Hepatocyte (in vitro differentiated cells): Measurements from ENCODE around the gene MRPL45. TPM values are rescaled to one million over a fixed set of nuclear protein-coding genes. Genes with fewer than 3 reads are reported as not detected.

Experiments
- DNase-seq: peaks from one replicate; pipeline ENCODE4 v3.0.0-alpha.2; 2016; ENCODE audit warnings: low spot score
- H2AFZ ChIP-seq: fragments of 200-600 bp; sonication (generic); 2 replicates; pipeline ENCODE4 v1.6.0; 2016; ENCODE audit warnings: antibody characterized with exemption, mild to moderate bottlenecking
- H3K27ac ChIP-seq: fragments of 200-600 bp; sonication (generic); 2 replicates; pipeline ENCODE4 v1.5.1; 2016; ENCODE audit warnings: mild to moderate bottlenecking
- H3K27me3 ChIP-seq: fragments of 200-600 bp; sonication (generic); 2 replicates; pipeline ENCODE4 v1.6.1; 2016
- H3K36me3 ChIP-seq: fragments of 200-600 bp; sonication (generic); replicated peaks from 2 replicates; pipeline ENCODE4 v1.5.1; 2016; ENCODE audit warnings: low read depth; ENCODE audit not compliant: insufficient read depth
- H3K4me1 ChIP-seq: fragments of 200-600 bp; sonication (generic); 2 replicates; pipeline ENCODE4 v1.5.1; 2016; ENCODE audit warnings: mild to moderate bottlenecking, moderate library complexity; ENCODE audit not compliant: insufficient read depth
- H3K4me2 ChIP-seq: fragments of 200-600 bp; sonication (generic); 2 replicates; pipeline ENCODE4 v1.6.0; 2016
- H3K4me3 ChIP-seq: fragments of 200-600 bp; sonication (generic); 2 replicates; pipeline ENCODE4 v1.5.1; 2016; ENCODE audit warnings: mild to moderate bottlenecking
- H3K79me2 ChIP-seq: fragments of 200-600 bp; sonication (generic); 2 replicates; pipeline ENCODE4 v1.6.0; 2017; ENCODE audit warnings: mild to moderate bottlenecking
- H3K9me2 ChIP-seq: fragments of 200-600 bp; sonication (generic); replicated peaks from 2 replicates; pipeline ENCODE4 v1.6.0; 2017; ENCODE audit warnings: mild to moderate bottlenecking; ENCODE audit not compliant: insufficient read depth
- H3K9me3 ChIP-seq: fragments of 200-600 bp; sonication (generic); 2 replicates; pipeline ENCODE4 v1.5.1; 2016; ENCODE audit warnings: low read depth, mild to moderate bottlenecking
- H4K20me1 ChIP-seq: fragments of 200-600 bp; sonication (generic); 2 replicates; pipeline ENCODE4 v1.6.0; 2016; ENCODE audit warnings: mild to moderate bottlenecking; ENCODE audit not compliant: insufficient read depth, poor library complexity, severe bottlenecking
- EZH2 ChIP-seq: fragments of 200-600 bp; sonication (generic); IDR thresholded peaks from 2 replicates; pipeline ENCODE4 v1.6.1; 2016; ENCODE audit warnings: antibody characterized with exemption, mild to moderate bottlenecking, borderline replicate concordance
- EZH2phosphoT487 ChIP-seq: fragments of 200-600 bp; sonication (generic); IDR thresholded peaks from one replicate; pipeline ENCODE4 v1.6.1; 2018; ENCODE audit warnings: antibody characterized with exemption, mild to moderate bottlenecking, low read depth, moderate library complexity; ENCODE audit not compliant: unreplicated experiment, severe bottlenecking
- WGBS: methylation state at CpG from one replicate; pipeline ENCODE4 v1.1.6; 2016; ENCODE audit warnings: low lambda C conversion rate; ENCODE audit errors: missing lambda C conversion rate; 5-methylcytosine and 5-hydroxymethylcytosine counted together
- polyA plus RNA-seq: library from polyadenylated mRNA; unstranded; fragments of >200 nt; fragmentation: Nextera tagmentation; extraction: Ambion mirVana; gene quantifications from 2 replicates; pipeline ENCODE4 v1.2.1, GENCODE V29; 2016
- total RNA-seq: library from RNA; depleted of rRNA; stranded (reverse); fragments of >200 nt; gene quantifications from 2 replicates; pipeline ENCODE4 v1.2.3, GENCODE V29; 2014
- TF ChIP-seq, protein P1 (sequence below): fragments of 200-600 bp; sonication (generic); IDR thresholded peaks from 2 replicates; pipeline ENCODE4 v1.5.1; 2016; ENCODE audit warnings: antibody characterized with exemption, mild to moderate bottlenecking; ENCODE audit not compliant: poor library complexity

Gene MRPL45
- total and polyA plus RNA-seq, 2 experiments from 2014 or later, result 29.4 to 44.9 TPM

DNA sequence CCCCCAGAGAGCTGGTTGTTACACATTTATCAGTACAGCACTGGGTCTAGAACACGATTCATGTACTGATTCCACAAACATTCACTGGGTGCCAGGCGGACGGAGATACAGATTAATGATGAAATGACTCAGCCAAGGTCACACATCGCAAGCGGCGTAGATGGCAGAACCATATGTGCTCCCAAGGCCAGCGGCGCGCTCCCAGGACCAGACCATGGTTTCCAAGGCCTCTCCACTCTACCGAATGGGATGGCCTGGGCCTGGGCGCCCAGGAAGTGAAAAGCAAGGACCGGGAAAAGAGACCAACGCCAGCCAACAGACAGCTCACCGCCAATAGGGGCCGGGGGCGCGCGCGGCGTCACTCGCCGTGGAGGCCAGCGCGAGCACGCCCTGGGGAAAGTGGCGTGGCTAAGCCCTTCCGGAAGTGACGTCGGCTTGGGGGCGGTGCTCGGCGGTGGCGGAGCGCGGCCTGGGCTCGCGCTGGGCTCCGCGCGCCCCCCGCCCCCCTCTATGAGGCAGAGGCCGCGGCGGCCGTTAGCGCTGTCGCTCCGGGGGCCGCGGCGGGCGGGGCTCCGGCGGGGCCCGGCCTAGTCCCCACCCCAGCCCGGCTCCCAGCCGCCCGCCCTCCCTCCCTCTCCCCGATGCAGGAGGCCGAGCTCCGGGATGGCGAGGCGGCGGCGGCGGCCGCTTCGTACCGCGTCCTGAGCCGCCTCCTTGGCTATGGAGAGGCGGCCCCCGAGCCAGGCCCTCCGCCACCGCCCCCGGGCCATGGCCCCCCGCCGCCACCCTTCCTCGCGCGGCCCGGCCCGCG, 54.6 kb downstream of the MRPL45 start, which contains the start of gene SOCS7:
Gene SOCS7, plus strand, starts transcription at position 433 of the 811 bp plus-strand sequence. Its CDS starts 209 bp downstream, at position 642.
- Histone ChIP-seq H3K27me3 (no peaks in the 10 kb centered on the region), H3K9me2 (no peaks in the 10 kb centered on the region), H3K4me2 (peak within 1 kb of the TSS; percentile 98), H3K36me3 (no peaks in the 10 kb centered on the region), H3K27ac (peak within 1 kb of the TSS; percentile 85), H3K4me3 (peak within 1 kb of the TSS; percentile 98), H3K79me2 (peaks cover 45% of the 10 kb centered on the region), H3K4me1 (peaks cover 20% of the 10 kb centered on the region), H4K20me1 (peaks cover 33% of the 10 kb centered on the region), H2AFZ (peak within 1 kb of the TSS; percentile 79), H3K9me3 (no peaks in the 10 kb centered on the region)
- 34% methylated on average over 19 of the region's 84 CpGs for WGBS
- peak; percentile 96 for DNase-seq
- TF ChIP-seq EZH2phosphoT487, result no peak
- no peak for TF ChIP-seq EZH2
- TF ChIP-seq, protein P1, sequence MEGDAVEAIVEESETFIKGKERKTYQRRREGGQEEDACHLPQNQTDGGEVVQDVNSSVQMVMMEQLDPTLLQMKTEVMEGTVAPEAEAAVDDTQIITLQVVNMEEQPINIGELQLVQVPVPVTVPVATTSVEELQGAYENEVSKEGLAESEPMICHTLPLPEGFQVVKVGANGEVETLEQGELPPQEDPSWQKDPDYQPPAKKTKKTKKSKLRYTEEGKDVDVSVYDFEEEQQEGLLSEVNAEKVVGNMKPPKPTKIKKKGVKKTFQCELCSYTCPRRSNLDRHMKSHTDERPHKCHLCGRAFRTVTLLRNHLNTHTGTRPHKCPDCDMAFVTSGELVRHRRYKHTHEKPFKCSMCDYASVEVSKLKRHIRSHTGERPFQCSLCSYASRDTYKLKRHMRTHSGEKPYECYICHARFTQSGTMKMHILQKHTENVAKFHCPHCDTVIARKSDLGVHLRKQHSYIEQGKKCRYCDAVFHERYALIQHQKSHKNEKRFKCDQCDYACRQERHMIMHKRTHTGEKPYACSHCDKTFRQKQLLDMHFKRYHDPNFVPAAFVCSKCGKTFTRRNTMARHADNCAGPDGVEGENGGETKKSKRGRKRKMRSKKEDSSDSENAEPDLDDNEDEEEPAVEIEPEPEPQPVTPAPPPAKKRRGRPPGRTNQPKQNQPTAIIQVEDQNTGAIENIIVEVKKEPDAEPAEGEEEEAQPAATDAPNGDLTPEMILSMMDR, result no peak

- Histone ChIP-seq H3K27ac (peak overlapping the region; percentile 84), H4K20me1 (peaks cover 33% of the 10 kb centered on the region), H3K4me3 (peak overlapping the region; percentile 98), H3K36me3 (no peaks in the 10 kb centered on the region), H2AFZ (peak overlapping the region; percentile 77), H3K9me3 (no peaks in the 10 kb centered on the region), H3K9me2 (no peaks in the 10 kb centered on the region), H3K4me2 (peak overlapping the region; percentile 98), H3K4me1 (peaks cover 27% of the 10 kb centered on the region), H3K79me2 (peaks cover 54% of the 10 kb centered on the region), H3K27me3 (no peaks in the 10 kb centered on the region)
- TF ChIP-seq, protein P1, result no peak
- no peak for TF ChIP-seq EZH2phosphoT487
- no peak for TF ChIP-seq EZH2
- peak; percentile 34 for DNase-seq
- WGBS, result 1% methylated on average over 39 of the region's 72 CpGs
These were observed 55.5 kb downstream of the MRPL45 start for GRCh38 chr17:38352245-38353085.

- peaks cover 33% of the 10 kb centered on the region for H3K4me1 ChIP-seq
- WGBS, result 17% methylated on average over 8 of the region's 8 CpGs
- TF ChIP-seq, protein P1, result no peak
- TF ChIP-seq EZH2phosphoT487 (no peak), EZH2 (no peak)
- no peaks in the 10 kb centered on the region for H3K9me2 ChIP-seq
- H3K27me3 ChIP-seq, result no peaks in the 10 kb centered on the region
- peak overlapping the region; percentile 98 for H3K4me3 ChIP-seq
- H3K9me3 ChIP-seq, result no peaks in the 10 kb centered on the region
- peaks cover 60% of the 10 kb centered on the region for H3K79me2 ChIP-seq
- H4K20me1 ChIP-seq, result peaks cover 38% of the 10 kb centered on the region
- no peak overlapping the region for H3K27ac ChIP-seq
- no peak for DNase-seq
- H3K36me3 ChIP-seq, result no peaks in the 10 kb centered on the region
- peak overlapping the region; percentile 77 for H2AFZ ChIP-seq
- H3K4me2 ChIP-seq, result peak overlapping the region; percentile 98
These were observed 56.2 kb downstream of the MRPL45 start for GRCh38 chr17:38353086-38353604.
